ENCODE results near the gene SLC26A11.
"Not testable (repeated sequence)": the region's sequence is repeated elsewhere in the genome, so short reads cannot be mapped to it uniquely, and the experiment has no call there.

SLC26A11 gene

GRCh38 chr17:80262291-80262690 lies 42.1 kb downstream of the SLC26A11 start:
- no peak for DNase-seq (ENCODE audit: low read depth)

GRCh38 chr17:80262775-80263244 lies 42.6 kb downstream of the SLC26A11 start:
- no peak for DNase-seq (ENCODE audit: low read depth)

DNA sequence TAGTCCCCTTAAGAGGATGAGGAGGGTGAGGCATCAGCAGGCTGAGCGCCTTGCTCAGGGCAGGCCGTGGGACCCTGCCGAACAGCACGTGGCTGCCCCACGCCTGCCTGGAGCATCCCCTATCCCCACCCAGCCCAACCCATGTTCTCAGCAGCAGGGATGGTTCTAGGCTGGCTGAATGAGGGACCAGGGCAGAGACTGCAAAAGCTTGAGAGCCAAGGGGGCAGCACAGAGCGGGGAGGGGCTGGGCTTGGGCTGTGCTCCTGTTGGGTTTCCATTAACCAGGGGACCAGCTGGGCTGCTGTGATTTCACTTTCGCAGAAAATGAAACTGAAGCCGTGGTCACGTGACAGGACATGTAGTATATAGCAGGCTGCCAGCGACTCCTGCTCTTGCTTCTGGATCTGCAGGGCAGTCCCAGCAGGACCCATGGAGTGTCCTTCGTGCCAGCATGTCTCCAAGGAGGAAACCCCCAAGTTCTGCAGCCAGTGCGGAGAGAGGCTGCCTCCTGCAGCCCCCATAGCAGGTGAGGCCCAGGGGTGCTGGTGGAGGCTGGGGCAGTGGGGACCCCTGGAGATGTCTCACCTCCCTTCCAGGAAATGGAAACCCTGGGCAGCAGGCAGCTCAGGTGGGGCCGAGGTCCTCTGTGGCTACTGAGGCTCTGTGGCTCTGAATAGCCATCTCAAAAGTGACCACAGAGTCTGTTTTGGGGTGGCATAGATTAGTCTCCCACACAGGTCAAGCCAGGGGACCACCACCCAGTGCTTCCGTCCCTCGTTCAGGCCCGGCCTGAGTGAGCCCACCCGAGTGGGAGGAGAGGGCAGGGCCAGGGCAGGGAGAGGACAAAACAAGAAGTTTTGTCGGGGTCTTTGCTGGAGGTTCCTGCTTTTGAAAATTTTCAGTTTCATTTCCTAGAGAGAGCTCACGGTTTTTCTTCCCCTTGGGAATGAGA lies 43.3 kb downstream of the SLC26A11 start:
- DNase-seq (ENCODE audit: low read depth) = no peak

DNA sequence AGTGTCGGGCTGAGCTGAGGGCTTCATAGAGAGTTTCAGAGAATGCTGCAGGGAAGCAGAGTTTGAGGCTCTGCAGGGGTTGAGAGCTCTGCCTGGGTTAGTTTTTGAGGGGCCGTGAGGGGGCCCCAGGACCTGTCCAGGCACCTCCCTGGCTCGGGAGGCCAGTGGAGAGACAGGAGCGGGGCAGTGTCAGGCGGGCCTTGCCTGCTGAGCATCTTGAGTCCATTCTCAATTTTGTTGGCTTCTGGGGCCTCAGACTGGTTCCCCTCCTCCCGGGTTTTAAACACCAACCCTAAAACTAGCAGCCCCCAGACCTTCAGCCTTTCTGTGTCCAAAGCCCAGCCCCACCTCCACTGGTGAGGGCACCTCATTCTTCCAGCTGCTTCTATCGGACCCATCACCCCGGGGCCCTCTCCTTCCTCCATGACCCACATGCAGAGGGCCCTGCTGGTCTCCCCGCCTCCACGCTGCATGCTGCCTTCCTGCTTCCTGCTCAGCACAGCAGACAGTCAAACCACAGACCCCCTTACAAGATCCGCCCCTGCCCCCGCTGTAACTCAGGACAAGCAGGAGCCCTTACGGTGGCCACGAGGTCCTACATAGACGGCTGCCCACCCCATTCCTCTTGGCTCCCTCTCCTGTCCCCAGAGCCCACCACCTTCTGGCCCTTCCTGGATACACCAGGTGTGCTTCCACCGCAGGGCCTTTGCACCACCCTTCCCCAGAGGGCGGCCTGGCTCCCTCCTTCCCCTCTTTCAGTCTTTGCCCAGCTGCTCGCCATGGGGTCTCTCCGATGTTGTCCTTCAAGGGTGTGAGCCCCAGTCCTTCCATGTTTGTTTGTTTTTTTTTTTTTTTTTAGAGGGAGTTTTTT lies 44.2 kb downstream of the SLC26A11 start:
- DNase-seq (ENCODE audit: low read depth) = no peak

DNA sequence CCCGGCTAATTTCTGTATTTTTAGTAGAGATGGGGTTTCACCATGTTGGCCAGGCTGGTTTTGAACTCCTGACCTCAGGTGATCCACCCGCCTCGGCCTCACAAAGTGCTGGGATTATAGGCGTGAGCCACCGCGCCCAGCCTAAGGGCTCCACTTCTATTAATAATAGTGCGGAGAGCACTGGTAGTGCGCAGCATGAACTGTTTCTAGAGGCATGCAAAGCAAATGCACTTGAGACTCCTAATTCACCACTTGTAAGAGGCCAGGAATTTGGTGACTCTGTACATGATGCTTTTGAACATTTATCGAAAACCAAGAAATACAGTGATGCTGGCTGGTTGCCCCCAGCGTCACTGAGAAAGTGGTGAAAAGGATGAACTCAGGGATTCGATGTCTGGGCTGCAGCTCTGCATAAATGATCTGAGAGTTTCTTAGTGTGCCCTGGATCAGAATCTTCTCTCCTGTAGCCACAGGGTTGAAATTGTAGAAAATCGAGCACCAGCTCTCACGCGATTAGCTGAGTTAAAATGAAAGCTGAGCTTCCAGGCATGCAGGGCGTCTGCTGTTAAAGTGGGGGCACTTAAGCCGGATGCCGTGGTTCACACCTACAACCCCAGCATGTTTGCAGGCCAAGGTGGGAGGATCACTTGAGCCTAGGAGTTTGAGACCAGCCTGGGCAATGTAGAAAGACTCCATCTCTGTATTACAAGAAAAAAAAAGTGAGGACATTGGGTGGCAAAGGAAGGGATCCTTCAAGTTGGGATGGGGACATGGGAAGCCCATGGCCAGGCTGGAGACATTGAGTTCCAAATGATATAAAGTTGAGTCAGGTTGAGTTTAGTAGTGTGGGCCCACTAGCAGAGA lies 45.2 kb downstream of the SLC26A11 start:
- no peak for DNase-seq (ENCODE audit: low read depth)

DNA sequence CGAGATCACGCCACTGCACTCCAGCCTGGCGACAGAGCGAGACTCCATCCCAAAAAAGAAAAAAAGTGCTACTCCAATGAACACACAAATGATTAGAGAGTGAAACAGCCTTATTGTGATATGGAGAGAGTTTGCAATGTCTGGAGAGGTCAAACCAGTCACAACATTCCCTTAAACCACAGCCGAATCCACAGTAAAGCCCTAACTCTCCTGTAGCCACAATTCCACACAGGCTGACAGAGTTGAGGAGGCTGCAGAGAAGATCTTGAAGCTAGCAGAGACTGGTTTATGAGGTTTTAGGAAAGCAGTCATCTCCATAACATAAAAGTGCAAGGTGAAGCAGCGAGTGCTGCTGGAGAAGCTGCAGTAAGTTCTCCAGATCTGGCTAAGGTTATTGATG lies 47.2 kb downstream of the SLC26A11 start:
- no peak for DNase-seq (ENCODE audit: low read depth)

DNA sequence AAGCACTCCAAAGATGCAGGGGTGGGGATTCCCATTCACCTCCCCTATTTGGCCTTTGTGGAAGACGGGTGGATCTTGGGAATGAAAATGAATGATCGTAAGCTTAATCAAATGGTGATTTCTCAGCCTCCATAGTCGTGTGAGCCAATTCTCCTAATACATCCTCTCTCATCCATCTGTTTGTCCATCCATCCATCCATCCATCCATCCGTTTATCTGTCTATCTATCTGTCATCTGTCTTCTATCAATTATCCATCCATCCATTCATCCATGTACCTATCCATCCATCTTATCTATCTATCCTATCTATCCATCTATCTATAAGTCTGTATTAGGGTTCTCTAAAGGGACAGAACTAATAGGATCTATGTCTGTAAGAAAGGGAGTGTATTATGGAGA lies 48.2 kb downstream of the SLC26A11 start:
- DNase-seq (ENCODE audit: low read depth) = no peak

- DNase-seq (ENCODE audit: low read depth) = no peak
Observed at GRCh38 chr17:80269405-80269807, 49.2 kb downstream of the SLC26A11 start.

GRCh38 chr17:80270104-80270503 lies 49.9 kb downstream of the SLC26A11 start:
- no peak for DNase-seq (ENCODE audit: low read depth)

GRCh38 chr17:80270836-80271235 lies 50.6 kb downstream of the SLC26A11 start:
- no peak for DNase-seq (ENCODE audit: low read depth)

- DNase-seq (ENCODE audit: low read depth) = no peak
Observed at GRCh38 chr17:80272366-80272765, 52.1 kb downstream of the SLC26A11 start.

DNA sequence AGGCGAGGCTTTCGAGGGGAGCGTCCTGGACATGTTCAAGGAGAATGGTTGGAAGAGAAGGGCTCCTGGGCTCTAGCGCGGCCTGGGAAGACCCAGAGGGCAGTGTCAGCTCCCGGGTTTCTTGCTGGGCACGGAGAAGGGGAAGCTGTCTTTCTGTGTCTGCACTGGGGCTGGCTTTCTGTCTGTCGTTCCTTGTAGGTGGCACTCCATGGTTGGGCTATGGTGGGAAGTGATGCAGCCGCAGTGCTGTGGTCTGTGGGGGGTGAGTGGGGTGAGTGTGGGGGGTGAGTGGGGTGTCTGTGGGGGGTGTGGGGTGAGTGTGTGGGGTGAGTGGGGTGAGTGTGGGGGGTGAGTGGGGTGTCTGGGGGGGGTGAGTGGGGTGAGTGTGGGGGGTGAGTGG lies 54.1 kb downstream of the SLC26A11 start:
- no peak for DNase-seq (ENCODE audit: low read depth)

GRCh38 chr17:80274871-80275449 lies 54.7 kb downstream of the SLC26A11 start:
- no peak for DNase-seq (ENCODE audit: low read depth)

GRCh38 chr17:80275857-80276256 lies 55.6 kb downstream of the SLC26A11 start:
- DNase-seq (ENCODE audit: low read depth) = not testable (repeated sequence)

- DNase-seq (ENCODE audit: low read depth) = no peak
Observed at GRCh38 chr17:80277751-80278671, 57.8 kb downstream of the SLC26A11 start.

DNA sequence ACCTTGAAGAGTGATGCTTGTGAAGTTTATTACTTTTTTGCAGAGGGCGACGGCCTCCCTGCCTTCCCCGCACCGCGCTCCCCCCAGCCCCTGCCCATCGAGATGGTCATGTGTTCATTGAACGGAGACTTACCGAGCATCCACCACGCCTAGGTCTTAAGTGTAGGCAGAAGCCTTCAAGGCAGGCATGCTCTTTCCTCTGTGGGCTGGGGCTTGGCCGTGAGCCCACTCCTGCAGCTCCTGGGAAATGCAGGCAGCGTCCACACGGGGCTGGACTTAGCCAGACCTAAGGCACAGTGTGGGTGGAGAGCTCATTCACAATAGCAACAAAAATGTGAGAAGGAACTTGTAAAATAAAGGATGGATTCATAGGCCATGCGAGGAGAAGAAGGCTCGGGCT lies 59.7 kb downstream of the SLC26A11 start:
- DNase-seq (ENCODE audit: low read depth) = no peak

GRCh38 chr17:80281516-80281915 lies 61.3 kb downstream of the SLC26A11 start:
- DNase-seq (ENCODE audit: low read depth) = no peak

GRCh38 chr17:80283116-80283852 lies 63.1 kb downstream of the SLC26A11 start:
- no peak for DNase-seq (ENCODE audit: low read depth)

GRCh38 chr17:80284631-80285030 lies 64.4 kb downstream of the SLC26A11 start:
- no peak for DNase-seq (ENCODE audit: low read depth)
